Astrocyte of the cerebellum (primary cell): ENCODE measurements around the gene LRAT.

ENCODE experiments used
- DNase-seq: peaks from one replicate; pipeline ENCODE4 v3.0.0-alpha.2; 2011; ENCODE audit warnings: low read depth
- H3K4me3 ChIP-seq: 2 replicates; pipeline ENCODE4 v1.5.1; 2011; ENCODE audit warnings: mild to moderate bottlenecking, low read depth, low read length, moderate library complexity
- CTCF ChIP-seq: IDR thresholded peaks from 2 replicates; pipeline ENCODE4 v1.5.1; 2012; ENCODE audit warnings: low read length, low read depth, moderate library complexity, mild to moderate bottlenecking; ENCODE audit errors: missing control alignments
- in situ Hi-C: cut with HindIII; loops from 2 replicates; pipeline ENCODE4 v1.10.0; 2017; ENCODE audit warnings: low sequenced_read_pairs

LRAT gene

GRCh38 chr4:154736770-154737169 is 7.0 kb upstream of the LRAT start:
- no peak overlapping the region for H3K4me3 ChIP-seq
- DNase-seq: no peak
- in situ Hi-C loops: no loop called here
- no peak for TF ChIP-seq CTCF

- no peak for TF ChIP-seq CTCF
- no peak overlapping the region for H3K4me3 ChIP-seq
- in situ Hi-C loops: no loop called here
- DNase-seq: no peak
Observed at GRCh38 chr4:154738426-154738825, 5.4 kb upstream of the LRAT start.

- H3K4me3 ChIP-seq: no peak overlapping the region
- in situ Hi-C loops: no loop called here
- no peak for DNase-seq
- no peak for TF ChIP-seq CTCF
Observed at GRCh38 chr4:154739111-154739510, 4.7 kb upstream of the LRAT start.

GRCh38 chr4:154740462-154740861 is 3.3 kb upstream of the LRAT start:
- in situ Hi-C loops: no loop called here
- no peak for TF ChIP-seq CTCF
- DNase-seq: no peak
- H3K4me3 ChIP-seq: no peak overlapping the region

- in situ Hi-C loops: no loop called here
- H3K4me3 ChIP-seq: no peak overlapping the region
- TF ChIP-seq CTCF: no peak
- no peak for DNase-seq
Observed at GRCh38 chr4:154741131-154741665, 2.6 kb upstream of the LRAT start.

GRCh38 chr4:154741922-154742850 is 1.6 kb upstream of the LRAT start:
- no peak for TF ChIP-seq CTCF
- DNase-seq: no peak
- in situ Hi-C loops: no loop called here
- peak overlapping the region; percentile 52 for H3K4me3 ChIP-seq
